Measurements from ENCODE around the gene MLYCD.

Gene MLYCD

GRCh38 chr16:83851473-83851872 lies 47.4 kb upstream of the MLYCD start (continued):
- TF ChIP-seq, protein P1, sequence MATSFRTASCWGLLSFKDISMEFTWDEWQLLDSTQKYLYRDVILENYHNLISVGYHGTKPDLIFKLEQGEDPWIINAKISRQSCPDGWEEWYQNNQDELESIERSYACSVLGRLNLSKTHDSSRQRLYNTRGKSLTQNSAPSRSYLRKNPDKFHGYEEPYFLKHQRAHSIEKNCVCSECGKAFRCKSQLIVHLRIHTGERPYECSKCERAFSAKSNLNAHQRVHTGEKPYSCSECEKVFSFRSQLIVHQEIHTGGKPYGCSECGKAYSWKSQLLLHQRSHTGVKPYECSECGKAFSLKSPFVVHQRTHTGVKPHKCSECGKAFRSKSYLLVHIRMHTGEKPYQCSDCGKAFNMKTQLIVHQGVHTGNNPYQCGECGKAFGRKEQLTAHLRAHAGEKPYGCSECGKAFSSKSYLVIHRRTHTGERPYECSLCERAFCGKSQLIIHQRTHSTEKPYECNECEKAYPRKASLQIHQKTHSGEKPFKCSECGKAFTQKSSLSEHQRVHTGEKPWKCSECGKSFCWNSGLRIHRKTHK (tag by site-specific recombination; IDR thresholded peaks at IDR 0.05) = no peak
- no peak for TF ChIP-seq ZNF140 (tag by site-specific recombination; IDR thresholded peaks at IDR 0.05)

DNA sequence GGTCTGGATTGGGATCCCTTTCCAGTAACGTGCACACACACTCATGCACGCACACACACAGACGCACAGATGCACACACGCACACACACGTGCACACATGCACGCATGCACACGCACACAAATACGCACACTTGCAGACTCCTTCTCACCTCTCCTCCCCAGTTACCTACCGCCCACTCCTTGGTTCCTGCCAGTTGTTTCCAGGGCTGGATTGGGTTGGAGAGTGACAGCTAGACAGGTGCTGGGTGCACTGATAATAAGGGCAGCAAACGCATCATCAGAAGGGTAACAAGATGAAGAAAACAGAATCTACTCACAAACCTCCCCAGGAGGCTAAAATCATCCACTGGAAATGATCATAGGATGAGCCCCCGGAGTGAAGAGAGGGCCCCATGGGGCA lies 46.1 kb upstream of the MLYCD start:
- Histone ChIP-seq H3K27ac (ENCODE audit: extremely low read depth, low read depth, low read length) (no peak overlapping the region), H3K36me3 (ENCODE audit: control insufficient read depth in 2 of 2, insufficient read depth in 1 of 2, low read length in 2 of 2) (no peaks in the 10 kb centered on the region), H3K9me3 (ENCODE audit: control insufficient read depth, insufficient read depth, low read depth, low read length) (no peaks in the 10 kb centered on the region), H3K4me1 (ENCODE audit: control insufficient read depth, insufficient read depth, low read length) (no peaks in the 10 kb centered on the region), H3K4me3 (ENCODE audit: low read depth, low read length) (no peak overlapping the region)
- CTCF ChIA-PET = no interaction called here
- TF ChIP-seq ZNF184 (tag by site-specific recombination; IDR thresholded peaks at IDR 0.05) (no peak), ZNF350 (tag by site-specific recombination; IDR thresholded peaks at IDR 0.05) (no peak)
- POLR2A ChIA-PET = no interaction called here

GRCh38 chr16:83853834-83854233 lies 45.1 kb upstream of the MLYCD start:
- CTCF ChIA-PET = interaction anchor here (0.5 kb wide), 1 partner anchor 339 kb away, joined by 3 read pairs; no protein-coding TSS in a partner anchor
- POLR2A ChIA-PET = no interaction called here
- Histone ChIP-seq H3K36me3 (ENCODE audit: control insufficient read depth in 2 of 2, insufficient read depth in 1 of 2, low read length in 2 of 2) (no peaks in the 10 kb centered on the region), H3K4me3 (ENCODE audit: low read depth, low read length) (no peak overlapping the region), H3K9me3 (ENCODE audit: control insufficient read depth, insufficient read depth, low read depth, low read length) (no peaks in the 10 kb centered on the region), H3K27ac (ENCODE audit: extremely low read depth, low read depth, low read length) (no peak overlapping the region), H3K4me1 (ENCODE audit: control insufficient read depth, insufficient read depth, low read length) (no peaks in the 10 kb centered on the region)
- TF ChIP-seq KLF9 (tag by site-specific recombination; IDR thresholded peaks at IDR 0.05; ENCODE audit: low read depth) (no peak), ZNF776 (tag by site-specific recombination; IDR thresholded peaks at IDR 0.05; ENCODE audit: borderline replicate concordance) (no peak), ZNF544 (tag by site-specific recombination; IDR thresholded peaks at IDR 0.05) (no peak), ZNF629 (tag by site-specific recombination; IDR thresholded peaks at IDR 0.05) (no peak), ZNF837 (tag by site-specific recombination; IDR thresholded peaks at IDR 0.05) (no peak)

- CTCF ChIA-PET = interaction anchor here (0.5 kb wide), 1 partner anchor 43 kb away, joined by 3 read pairs; no protein-coding TSS in a partner anchor
- Histone ChIP-seq H3K36me3 (ENCODE audit: control insufficient read depth in 2 of 2, insufficient read depth in 1 of 2, low read length in 2 of 2) (no peaks in the 10 kb centered on the region), H3K9me3 (ENCODE audit: control insufficient read depth, insufficient read depth, low read depth, low read length) (no peaks in the 10 kb centered on the region), H3K4me1 (ENCODE audit: control insufficient read depth, insufficient read depth, low read length) (no peaks in the 10 kb centered on the region), H3K4me3 (ENCODE audit: low read depth, low read length) (no peak overlapping the region), H3K27ac (ENCODE audit: extremely low read depth, low read depth, low read length) (no peak overlapping the region)
- POLR2A ChIA-PET = no interaction called here
- TF ChIP-seq ZNF664 (tag by site-specific recombination; IDR thresholded peaks at IDR 0.05) (no peak), INSM2 (tag by site-specific recombination; IDR thresholded peaks at IDR 0.05) (no peak), ZNF426 (tag by site-specific recombination; IDR thresholded peaks at IDR 0.05) (no peak), ZBTB21 (tag by site-specific recombination; IDR thresholded peaks at IDR 0.05) (no peak), ZNF311 (tag by site-specific recombination; IDR thresholded peaks at IDR 0.05; ENCODE audit: borderline replicate concordance) (no peak), ZNF112 (tag by site-specific recombination; IDR thresholded peaks at IDR 0.05) (no peak), ZEB2 (tag by site-specific recombination; IDR thresholded peaks at IDR 0.05) (no peak)
- TF ChIP-seq, protein P1 (tag by site-specific recombination; IDR thresholded peaks at IDR 0.05) = no peak
Measured at GRCh38 chr16:83854420-83854819, 44.5 kb upstream of the MLYCD start.

Measured in HEK293 (cell line).